Ovary (tissue), 9 donors: ENCODE results near the gene AKT3. TPM values are rescaled to one million over a fixed set of nuclear protein-coding genes. Genes with fewer than 3 reads are reported as not detected.

Source experiments
- DNase-seq, 5 donors: peaks; one replicate each; pipeline ENCODE4 v3.0.0-alpha.2; 2019 to 2020
- H3K27ac ChIP-seq, 2 donors: fragments of 200-600 bp; one replicate each; pipeline versions ENCODE4 v1.5.1 to v1.8.0; 2019 to 2022
- H3K27me3 ChIP-seq: fragments of 200-600 bp; one replicate; pipeline ENCODE4 v1.8.0; 2022
- H3K36me3 ChIP-seq: fragments of 200-600 bp; sonication (generic); one replicate; pipeline ENCODE4 v1.5.1; 2019
- H3K4me1 ChIP-seq: one replicate; pipeline ENCODE4 v1.8.1; 2013; ENCODE audit warnings: mild to moderate bottlenecking, moderate library complexity; ENCODE audit not compliant: insufficient read depth
- H3K4me3 ChIP-seq: fragments of 200-600 bp; sonication (generic); one replicate; pipeline ENCODE4 v1.5.1; 2017
- H3K9me3 ChIP-seq, 2 donors: fragments of 200-600 bp in 1 of 2; sonication (generic) in 1 of 2; one replicate each; pipeline versions ENCODE4 v1.5.1 to v1.8.1; 2013 to 2019; ENCODE audit warnings: mild to moderate bottlenecking in 1 of 2, moderate library complexity in 1 of 2
- EP300 ChIP-seq: sonication (generic); formaldehyde crosslinking; IDR thresholded peaks from one replicate; pipeline ENCODE4 v1.6.1; 2017; ENCODE audit warnings: antibody characterized with exemption
- POLR2A ChIP-seq: fragments of 450-650 bp; IDR thresholded peaks from one replicate; pipeline ENCODE4 v1.6.1; 2017; ENCODE audit warnings: antibody characterized with exemption, mild to moderate bottlenecking, moderate library complexity
- WGBS, 3 donors: extraction: QIAGEN DNeasy Blood & Tissue Kit in 1 of 3; methylation state at CpG; one replicate each; pipeline versions ENCODE4 v1.1.5 to v1.1.7; 2013 to 2017; 5-methylcytosine and 5-hydroxymethylcytosine counted together
- intact Hi-C, 4 donors: fragments of 100-400 bp; cut with DNase I; formaldehyde crosslinking; loops; one replicate each; pipeline versions ENCODE4 v1.11.0 to v1.15.1; 2022 to 2023
- polyA plus RNA-seq, 2 donors: library from polyadenylated mRNA; stranded (reverse); fragments of 200-250 nt in 1 of 2; fragments of 350-450 nt in 1 of 2; fragmentation: Illumina TruSeq in 1 of 2; extraction: RNeasy Lipid Tissue Mini Kit (QIAGEN cat#74804) in 1 of 2; gene quantifications; one replicate each; pipeline ENCODE4 v1.2.3, GENCODE V29; 2013 to 2014
- total RNA-seq, 7 donors: library from RNA; depleted of rRNA in 2 of 7; stranded (reverse); fragments of >200 nt in 2 of 7; fragmentation: NEBNext Ultra II Directional in 3 of 7; extraction: Animal tissue kit (Norgen Biotek cat#: 25700) in 3 of 7; gene quantifications; one replicate each; pipeline versions ENCODE4 v1.1.0 to v1.2.4, GENCODE V29; 2016 to 2023
- TF ChIP-seq, protein P1 (sequence below), 3 donors: fragments of 450-650 bp in 2 of 3; fragments of 200-600 bp in 1 of 3; IDR thresholded peaks; one replicate each; pipeline versions ENCODE4 v1.5.1 to v1.8.0; 2016 to 2022; ENCODE audit warnings: antibody characterized with exemption in 3 of 3, mild to moderate bottlenecking in 1 of 3
- donor health status: DM: no; HTN: no; CAD: no; lungs with moderate emphysema.
- donor health status: DM: no; HTN: no; CAD: no.
- donor health status: Bipolar disorder and iron deficiency.
- donor health status: DM: yes; HTN: yes; CAD: no.
- donor health status: DM: no; HTN: no; CAD: no.
- donor health status: DM: yes; HTN: yes; CAD: no.

AKT3 gene
- total and polyA plus RNA-seq, 9 donors: 27.2 to 202 (median 111) TPM

DNA sequence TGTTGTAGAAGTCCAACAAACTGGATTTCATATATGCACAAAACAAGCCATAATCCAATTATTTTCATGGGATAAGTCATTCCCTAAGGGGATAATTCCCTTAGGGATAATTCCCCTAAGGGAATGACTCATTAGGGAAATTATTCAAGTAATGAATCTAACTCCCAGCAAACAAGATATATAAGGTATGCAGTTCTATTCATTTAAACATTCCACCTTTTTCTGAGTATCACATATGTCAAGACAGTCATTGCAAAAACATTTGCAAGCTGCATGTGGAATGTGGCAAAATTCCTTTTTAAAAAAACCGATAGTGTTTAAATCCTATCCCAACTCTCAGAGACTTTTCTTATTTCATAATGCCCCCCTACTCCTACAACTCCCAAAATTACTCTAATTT lies 131.2 kb downstream of the AKT3 start:
- intact Hi-C loops: no loop called here
- no peak for DNase-seq
- H3K4me3 ChIP-seq: no peak overlapping the region
- H3K27me3 ChIP-seq: no peaks in the 10 kb centered on the region
- no peaks in the 10 kb centered on the region for H3K36me3 ChIP-seq
- H3K4me1 ChIP-seq: peaks cover 1% of the 10 kb centered on the region
- 18 to 57% (median 40%) methylated on average over 1 of the region's 1 CpG for WGBS, 3 donors
- no peak overlapping the region for H3K27ac ChIP-seq
- TF ChIP-seq POLR2A (no peak), EP300 (no peak)
- TF ChIP-seq, protein P1, sequence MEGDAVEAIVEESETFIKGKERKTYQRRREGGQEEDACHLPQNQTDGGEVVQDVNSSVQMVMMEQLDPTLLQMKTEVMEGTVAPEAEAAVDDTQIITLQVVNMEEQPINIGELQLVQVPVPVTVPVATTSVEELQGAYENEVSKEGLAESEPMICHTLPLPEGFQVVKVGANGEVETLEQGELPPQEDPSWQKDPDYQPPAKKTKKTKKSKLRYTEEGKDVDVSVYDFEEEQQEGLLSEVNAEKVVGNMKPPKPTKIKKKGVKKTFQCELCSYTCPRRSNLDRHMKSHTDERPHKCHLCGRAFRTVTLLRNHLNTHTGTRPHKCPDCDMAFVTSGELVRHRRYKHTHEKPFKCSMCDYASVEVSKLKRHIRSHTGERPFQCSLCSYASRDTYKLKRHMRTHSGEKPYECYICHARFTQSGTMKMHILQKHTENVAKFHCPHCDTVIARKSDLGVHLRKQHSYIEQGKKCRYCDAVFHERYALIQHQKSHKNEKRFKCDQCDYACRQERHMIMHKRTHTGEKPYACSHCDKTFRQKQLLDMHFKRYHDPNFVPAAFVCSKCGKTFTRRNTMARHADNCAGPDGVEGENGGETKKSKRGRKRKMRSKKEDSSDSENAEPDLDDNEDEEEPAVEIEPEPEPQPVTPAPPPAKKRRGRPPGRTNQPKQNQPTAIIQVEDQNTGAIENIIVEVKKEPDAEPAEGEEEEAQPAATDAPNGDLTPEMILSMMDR (IDR thresholded peaks at IDR 0.05): no peak
- H3K9me3 ChIP-seq: no peaks in the 10 kb centered on the region

DNA sequence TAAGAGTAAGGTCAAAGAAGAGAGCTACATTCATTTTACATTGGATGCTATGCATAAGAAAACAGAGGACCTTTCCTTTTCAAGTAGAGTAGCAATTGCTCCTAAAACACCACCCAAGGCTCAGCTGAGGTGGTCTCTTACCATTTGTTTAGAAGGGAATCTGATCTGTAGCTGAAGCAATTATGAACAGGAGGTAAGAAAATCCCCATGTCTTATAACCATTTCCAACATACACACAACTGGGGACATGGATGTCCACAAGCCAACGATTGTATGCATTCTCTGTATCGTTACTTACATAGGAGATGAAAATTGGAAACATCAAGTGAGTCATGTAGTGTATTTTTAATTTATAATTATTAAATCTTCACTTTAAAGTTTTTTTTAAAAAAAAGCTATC lies 132.0 kb downstream of the AKT3 start:
- intact Hi-C loops: no loop called here
- H3K27me3 ChIP-seq: no peaks in the 10 kb centered on the region
- H3K36me3 ChIP-seq: no peaks in the 10 kb centered on the region
- no peak overlapping the region for H3K4me3 ChIP-seq
- no peak overlapping the region for H3K27ac ChIP-seq
- peaks cover 4% of the 10 kb centered on the region for H3K4me1 ChIP-seq
- DNase-seq: no peak
- 95 to 97% (median 96%) methylated on average over 2 of the region's 2 CpGs for WGBS, 3 donors
- no peak for TF ChIP-seq EP300
- TF ChIP-seq, protein P1 (IDR thresholded peaks at IDR 0.05): no peak
- no peak for TF ChIP-seq POLR2A
- H3K9me3 ChIP-seq: no peaks in the 10 kb centered on the region

DNA sequence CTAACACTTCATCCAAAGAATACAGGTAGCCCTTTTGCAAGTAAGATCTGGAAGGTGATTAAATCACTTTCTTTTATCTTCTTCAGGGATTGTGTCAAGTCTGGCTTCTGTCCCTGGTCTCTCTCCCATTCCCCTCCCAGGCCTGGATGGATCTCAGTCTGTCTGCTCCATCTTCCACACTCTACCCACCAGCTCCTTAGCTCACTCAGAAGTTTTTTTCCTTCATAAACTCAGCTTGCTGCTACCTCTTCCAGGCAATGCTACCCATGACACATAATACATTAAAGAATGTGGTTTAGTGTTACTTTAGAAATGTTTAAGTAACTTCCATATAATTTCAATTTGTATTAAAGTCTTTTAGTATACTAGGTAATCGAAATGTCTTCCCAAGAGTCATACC lies 133.1 kb downstream of the AKT3 start:
- no peaks in the 10 kb centered on the region for H3K27me3 ChIP-seq
- no peak for DNase-seq
- WGBS, 3 donors: 97 to 98% (median 98%) methylated on average over 1 of the region's 1 CpG
- intact Hi-C loops: no loop called here
- H3K4me3 ChIP-seq: no peak overlapping the region
- no peaks in the 10 kb centered on the region for H3K36me3 ChIP-seq
- TF ChIP-seq, protein P1 (IDR thresholded peaks at IDR 0.05): no peak
- no peak for TF ChIP-seq POLR2A
- no peak for TF ChIP-seq EP300
- no peak overlapping the region for H3K27ac ChIP-seq
- peaks cover 6% of the 10 kb centered on the region for H3K4me1 ChIP-seq
- no peaks in the 10 kb centered on the region for H3K9me3 ChIP-seq

DNA sequence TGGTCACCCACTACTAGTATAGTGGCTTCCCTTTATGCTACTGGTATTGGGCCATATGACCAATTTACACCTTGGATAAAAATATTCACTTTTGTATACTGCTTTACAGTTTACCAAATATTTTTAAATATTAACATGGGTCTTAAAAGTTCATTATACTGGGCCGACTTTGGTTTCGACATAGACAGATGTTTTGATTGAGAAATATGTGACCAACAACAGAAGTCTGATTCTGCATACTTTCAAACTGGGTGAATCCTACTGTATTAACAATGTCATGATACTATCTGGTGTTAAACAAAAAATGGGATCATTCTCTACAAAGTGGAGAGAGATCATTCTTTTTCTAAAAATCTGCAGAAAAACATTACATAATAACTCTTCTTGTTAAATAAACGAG lies 134.8 kb downstream of the AKT3 start:
- no peak for DNase-seq
- Histone ChIP-seq H3K4me3 (no peak overlapping the region), H3K9me3 (no peaks in the 10 kb centered on the region), H3K27me3 (no peaks in the 10 kb centered on the region), H3K27ac (no peak overlapping the region), H3K4me1 (peaks cover 6% of the 10 kb centered on the region), H3K36me3 (no peaks in the 10 kb centered on the region)
- WGBS, 3 donors: 45 to 62% (median 56%) methylated on average over 3 of the region's 3 CpGs
- intact Hi-C loops: no loop called here
- TF ChIP-seq POLR2A (no peak), EP300 (no peak)
- TF ChIP-seq, protein P1 (IDR thresholded peaks at IDR 0.05): no peak
